ENCODE measurements around the gene GDF15.
A peak's percentile ranks its signal among the peaks of the same experiment; 100 is the strongest.

GDF15 gene

DNA sequence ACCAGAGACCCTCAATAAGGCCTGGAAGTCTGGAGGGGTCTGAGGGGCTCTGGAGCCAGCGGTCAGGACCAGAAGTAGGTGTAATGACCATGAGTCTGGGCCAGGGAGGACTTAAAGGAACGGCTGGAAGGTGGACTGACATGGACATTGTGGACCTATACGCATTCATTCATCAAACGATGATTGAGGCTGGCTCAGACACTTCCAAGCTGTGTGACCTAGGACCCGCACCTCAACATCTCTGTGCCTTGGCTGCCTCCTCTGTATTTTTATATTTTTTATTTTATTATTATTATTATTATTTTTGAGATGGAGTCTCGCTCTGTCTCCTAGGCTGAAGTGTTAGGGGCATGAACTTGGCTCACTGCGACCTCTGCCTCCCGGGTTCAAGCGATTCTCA, 20.8 kb downstream of the GDF15 start:
- ChIA-PET POLR2A (no interaction called here), CTCF (interaction anchor here (1.1 to 2.7 kb wide), 6 partner anchors 16 to 127 kb away, joined by 4 to 14 read pairs (median 6); no protein-coding TSS in a partner anchor)
- Histone ChIP-seq H3K4me1 (ENCODE audit: control insufficient read depth, insufficient read depth, low read length) (no peaks in the 10 kb centered on the region), H3K27ac (ENCODE audit: extremely low read depth, low read depth, low read length) (no peak overlapping the region), H3K4me3 (ENCODE audit: low read depth, low read length) (no peak overlapping the region), H3K36me3 (ENCODE audit: control insufficient read depth in 2 of 2, insufficient read depth in 1 of 2, low read length in 2 of 2) (no peaks in the 10 kb centered on the region), H3K9me3 (ENCODE audit: control insufficient read depth, insufficient read depth, low read depth, low read length) (no peaks in the 10 kb centered on the region)
- no peak for TF ChIP-seq ZNF324 (tag by site-specific recombination; IDR thresholded peaks at IDR 0.05)
- TF ChIP-seq ZBTB7A (tag by site-specific recombination; IDR thresholded peaks at IDR 0.05; ENCODE audit: low read depth) = no peak
- no peak for TF ChIP-seq ZNF785 (tag by site-specific recombination; IDR thresholded peaks at IDR 0.05)
- no peak for TF ChIP-seq ZNF23 (tag by site-specific recombination; IDR thresholded peaks at IDR 0.05; ENCODE audit: borderline replicate concordance)
- no peak for TF ChIP-seq ZNF354C (tag by site-specific recombination; IDR thresholded peaks at IDR 0.05; ENCODE audit: borderline replicate concordance, low read depth)
- no peak for TF ChIP-seq BCL6B (tag by site-specific recombination; IDR thresholded peaks at IDR 0.05)
- TF ChIP-seq KLF8 (tag by site-specific recombination; IDR thresholded peaks at IDR 0.05) = no peak
- no peak for TF ChIP-seq ZBTB17 (tag by site-specific recombination; IDR thresholded peaks at IDR 0.05)
- TF ChIP-seq PRDM2 (tag by site-specific recombination; IDR thresholded peaks at IDR 0.05; ENCODE audit: borderline replicate concordance) = no peak
- TF ChIP-seq, protein P1, sequence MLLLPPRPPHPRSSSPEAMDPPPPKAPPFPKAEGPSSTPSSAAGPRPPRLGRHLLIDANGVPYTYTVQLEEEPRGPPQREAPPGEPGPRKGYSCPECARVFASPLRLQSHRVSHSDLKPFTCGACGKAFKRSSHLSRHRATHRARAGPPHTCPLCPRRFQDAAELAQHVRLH (tag by site-specific recombination; IDR thresholded peaks at IDR 0.05) = no peak

DNA sequence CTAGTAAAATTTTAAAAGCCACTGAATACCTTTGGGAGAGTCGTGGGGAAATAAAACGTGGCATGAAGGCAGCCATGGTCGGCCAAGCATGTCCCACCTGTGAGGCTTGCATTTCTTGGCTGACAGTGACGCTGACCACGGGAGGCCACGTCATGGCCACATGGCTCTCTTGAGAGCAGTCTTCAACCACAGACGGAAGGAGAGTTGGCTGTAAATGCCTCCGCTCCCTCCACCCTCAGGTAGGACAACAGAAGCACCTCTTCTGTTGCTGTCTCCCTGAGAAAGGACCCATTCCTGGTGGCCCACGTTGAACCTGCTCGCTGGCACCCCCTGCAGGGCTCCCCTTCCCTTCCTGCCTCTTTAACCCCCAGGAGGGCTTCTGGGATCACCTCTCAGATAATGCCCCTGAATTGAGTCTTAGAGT, 22.1 kb downstream of the GDF15 start:
- ChIA-PET POLR2A (no interaction called here), CTCF (interaction anchor here (0.9 to 1.3 kb wide), 2 partner anchors 59 to 132 kb away, joined by 3 to 4 read pairs; no protein-coding TSS in a partner anchor)
- Histone ChIP-seq H3K4me1 (ENCODE audit: control insufficient read depth, insufficient read depth, low read length) (no peaks in the 10 kb centered on the region), H3K9me3 (ENCODE audit: control insufficient read depth, insufficient read depth, low read depth, low read length) (no peaks in the 10 kb centered on the region), H3K27ac (ENCODE audit: extremely low read depth, low read depth, low read length) (no peak overlapping the region), H3K36me3 (ENCODE audit: control insufficient read depth in 2 of 2, insufficient read depth in 1 of 2, low read length in 2 of 2) (no peaks in the 10 kb centered on the region), H3K4me3 (ENCODE audit: low read depth, low read length) (no peak overlapping the region)
- TF ChIP-seq KLF1 (tag by site-specific recombination; IDR thresholded peaks at IDR 0.05) (no peak), ZNF561 (tag by site-specific recombination; IDR thresholded peaks at IDR 0.05; ENCODE audit: borderline replicate concordance) (0 out of 2 replicates have a peak, but pooled peaks have one; percentile 67), GLIS2 (tag by site-specific recombination; IDR thresholded peaks at IDR 0.05) (peak; percentile 27; the same call in 1 of the 2 replicates), GLIS1 (tag by site-specific recombination; IDR thresholded peaks at IDR 0.05) (peak; percentile 67), ZNF2 (tag by site-specific recombination; IDR thresholded peaks at IDR 0.05) (no peak), ZNF791 (tag by site-specific recombination; IDR thresholded peaks at IDR 0.05) (no peak), IKZF3 (tag by site-specific recombination; IDR thresholded peaks at IDR 0.05) (0 out of 2 replicates have a peak, but pooled peaks have one; percentile 10), ZNF654 (tag by site-specific recombination; IDR thresholded peaks at IDR 0.05; ENCODE audit: low read depth) (peak; percentile 13)
- TF ChIP-seq, protein P2, sequence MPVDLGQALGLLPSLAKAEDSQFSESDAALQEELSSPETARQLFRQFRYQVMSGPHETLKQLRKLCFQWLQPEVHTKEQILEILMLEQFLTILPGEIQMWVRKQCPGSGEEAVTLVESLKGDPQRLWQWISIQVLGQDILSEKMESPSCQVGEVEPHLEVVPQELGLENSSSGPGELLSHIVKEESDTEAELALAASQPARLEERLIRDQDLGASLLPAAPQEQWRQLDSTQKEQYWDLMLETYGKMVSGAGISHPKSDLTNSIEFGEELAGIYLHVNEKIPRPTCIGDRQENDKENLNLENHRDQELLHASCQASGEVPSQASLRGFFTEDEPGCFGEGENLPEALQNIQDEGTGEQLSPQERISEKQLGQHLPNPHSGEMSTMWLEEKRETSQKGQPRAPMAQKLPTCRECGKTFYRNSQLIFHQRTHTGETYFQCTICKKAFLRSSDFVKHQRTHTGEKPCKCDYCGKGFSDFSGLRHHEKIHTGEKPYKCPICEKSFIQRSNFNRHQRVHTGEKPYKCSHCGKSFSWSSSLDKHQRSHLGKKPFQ (tag by site-specific recombination; IDR thresholded peaks at IDR 0.05) = no peak
- TF ChIP-seq, protein P3, sequence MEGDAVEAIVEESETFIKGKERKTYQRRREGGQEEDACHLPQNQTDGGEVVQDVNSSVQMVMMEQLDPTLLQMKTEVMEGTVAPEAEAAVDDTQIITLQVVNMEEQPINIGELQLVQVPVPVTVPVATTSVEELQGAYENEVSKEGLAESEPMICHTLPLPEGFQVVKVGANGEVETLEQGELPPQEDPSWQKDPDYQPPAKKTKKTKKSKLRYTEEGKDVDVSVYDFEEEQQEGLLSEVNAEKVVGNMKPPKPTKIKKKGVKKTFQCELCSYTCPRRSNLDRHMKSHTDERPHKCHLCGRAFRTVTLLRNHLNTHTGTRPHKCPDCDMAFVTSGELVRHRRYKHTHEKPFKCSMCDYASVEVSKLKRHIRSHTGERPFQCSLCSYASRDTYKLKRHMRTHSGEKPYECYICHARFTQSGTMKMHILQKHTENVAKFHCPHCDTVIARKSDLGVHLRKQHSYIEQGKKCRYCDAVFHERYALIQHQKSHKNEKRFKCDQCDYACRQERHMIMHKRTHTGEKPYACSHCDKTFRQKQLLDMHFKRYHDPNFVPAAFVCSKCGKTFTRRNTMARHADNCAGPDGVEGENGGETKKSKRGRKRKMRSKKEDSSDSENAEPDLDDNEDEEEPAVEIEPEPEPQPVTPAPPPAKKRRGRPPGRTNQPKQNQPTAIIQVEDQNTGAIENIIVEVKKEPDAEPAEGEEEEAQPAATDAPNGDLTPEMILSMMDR (tag by site-specific recombination; IDR thresholded peaks at IDR 0.05) = peak; percentile 52; the same call in 1 of the 2 replicates
- TF ChIP-seq, protein P4, sequence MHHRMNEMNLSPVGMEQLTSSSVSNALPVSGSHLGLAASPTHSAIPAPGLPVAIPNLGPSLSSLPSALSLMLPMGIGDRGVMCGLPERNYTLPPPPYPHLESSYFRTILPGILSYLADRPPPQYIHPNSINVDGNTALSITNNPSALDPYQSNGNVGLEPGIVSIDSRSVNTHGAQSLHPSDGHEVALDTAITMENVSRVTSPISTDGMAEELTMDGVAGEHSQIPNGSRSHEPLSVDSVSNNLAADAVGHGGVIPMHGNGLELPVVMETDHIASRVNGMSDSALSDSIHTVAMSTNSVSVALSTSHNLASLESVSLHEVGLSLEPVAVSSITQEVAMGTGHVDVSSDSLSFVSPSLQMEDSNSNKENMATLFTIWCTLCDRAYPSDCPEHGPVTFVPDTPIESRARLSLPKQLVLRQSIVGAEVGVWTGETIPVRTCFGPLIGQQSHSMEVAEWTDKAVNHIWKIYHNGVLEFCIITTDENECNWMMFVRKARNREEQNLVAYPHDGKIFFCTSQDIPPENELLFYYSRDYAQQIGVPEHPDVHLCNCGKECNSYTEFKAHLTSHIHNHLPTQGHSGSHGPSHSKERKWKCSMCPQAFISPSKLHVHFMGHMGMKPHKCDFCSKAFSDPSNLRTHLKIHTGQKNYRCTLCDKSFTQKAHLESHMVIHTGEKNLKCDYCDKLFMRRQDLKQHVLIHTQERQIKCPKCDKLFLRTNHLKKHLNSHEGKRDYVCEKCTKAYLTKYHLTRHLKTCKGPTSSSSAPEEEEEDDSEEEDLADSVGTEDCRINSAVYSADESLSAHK (tag by site-specific recombination; IDR thresholded peaks at IDR 0.05) = no peak
